A673 (cell line): ENCODE results near the gene WFIKKN1. TPM values are rescaled to one million over a fixed set of nuclear protein-coding genes. Genes with fewer than 3 reads are reported as not detected.

Experiments
- BruUV-seq: library from RNA; stranded (reverse); fragments of 400-500 nt; replicated peaks from 2 replicates; lab custom pipeline; 2021; lab: Mats Ljungman, UMichigan
- CTCF ChIA-PET: fragments of 300-600 bp; sonication (Branson Sonifier 250); formaldehyde crosslinking; loops from one replicate; lab custom pipeline; 2022; ENCODE audit warnings: antibody characterized with exemption; lab: Charles Lee
- POLR2A ChIA-PET: fragments of 300-600 bp; sonication (Branson Sonifier 250); formaldehyde crosslinking; loops from one replicate; lab custom pipeline; 2022; ENCODE audit warnings: antibody characterized with exemption; ENCODE audit not compliant: low non-redundant PET; lab: Charles Lee
- DNase-seq: peaks from one replicate; pipeline ENCODE4 v3.0.0-alpha.2; 2015; ENCODE audit warnings: low spot score
- H3K27ac ChIP-seq: fragments of 200-600 bp; sonication (generic); 2 replicates; pipeline ENCODE4 v1.5.1; 2016; ENCODE audit warnings: mixed run types, low read depth, mild to moderate bottlenecking, mixed read lengths, antibody characterized with exemption, low read length; ENCODE audit not compliant: poor library complexity, severe bottlenecking
- H3K27me3 ChIP-seq: fragments of 200-600 bp; sonication (generic); replicated peaks from 2 replicates; pipeline ENCODE4 v1.6.1; 2017; ENCODE audit warnings: mixed run types, low read depth, mild to moderate bottlenecking, mixed read lengths, antibody characterized with exemption, low read length; ENCODE audit not compliant: insufficient read depth, poor library complexity
- H3K36me3 ChIP-seq: fragments of 200-600 bp; sonication (generic); 2 replicates; pipeline ENCODE4 v1.6.1; 2016; ENCODE audit warnings: mixed run types, mild to moderate bottlenecking, mixed read lengths, antibody characterized with exemption, low read length; ENCODE audit not compliant: insufficient read depth, poor library complexity, severe bottlenecking
- H3K4me1 ChIP-seq: fragments of 200-600 bp; sonication (generic); 2 replicates; pipeline ENCODE4 v1.6.1; 2017; ENCODE audit warnings: mixed run types, mild to moderate bottlenecking, mixed read lengths, antibody characterized with exemption, low read length; ENCODE audit not compliant: insufficient read depth, poor library complexity, severe bottlenecking
- H3K4me3 ChIP-seq: fragments of 200-600 bp; sonication (generic); 2 replicates; pipeline ENCODE4 v1.5.1; 2016; ENCODE audit warnings: low read depth, mixed run types, mild to moderate bottlenecking, mixed read lengths, low read length; ENCODE audit not compliant: poor library complexity, severe bottlenecking
- H3K9me3 ChIP-seq: fragments of 200-600 bp; sonication (generic); 2 replicates; pipeline ENCODE4 v1.6.1; 2016; ENCODE audit warnings: mixed run types, low read depth, mild to moderate bottlenecking, mixed read lengths, antibody characterized with exemption, low read length; ENCODE audit not compliant: poor library complexity, severe bottlenecking
- EZH2 ChIP-seq: fragments of 200-600 bp; sonication (generic); IDR thresholded peaks from 2 replicates; pipeline ENCODE4 v1.6.1; 2017; ENCODE audit warnings: borderline replicate concordance, low read depth, mild to moderate bottlenecking, mixed read lengths, antibody characterized with exemption, low read length; ENCODE audit not compliant: poor library complexity, severe bottlenecking
- intact Hi-C: fragments of 100-400 bp; cut with micrococcal nuclease; formaldehyde crosslinking; loops from one replicate; pipeline ENCODE4 v1.10.0; 2022; ENCODE audit not compliant: unreplicated experiment
- total RNA-seq: library from RNA; stranded (reverse); gene quantifications from 2 replicates; pipeline ENCODE4 v1.2.3, GENCODE V29; 2021
- TF ChIP-seq, protein P1 (sequence below): fragments of 300-800, 200-600 bp; sonication (generic); conservative IDR thresholded peaks from 2 replicates; pipeline ENCODE4 v1.5.1; 2017; ENCODE audit warnings: low read depth, mild to moderate bottlenecking, antibody characterized with exemption, low read length, moderate library complexity, mixed read lengths

WFIKKN1 gene
- total RNA-seq, 1 experiment from 2014 or later: 1.7 TPM

DNA sequence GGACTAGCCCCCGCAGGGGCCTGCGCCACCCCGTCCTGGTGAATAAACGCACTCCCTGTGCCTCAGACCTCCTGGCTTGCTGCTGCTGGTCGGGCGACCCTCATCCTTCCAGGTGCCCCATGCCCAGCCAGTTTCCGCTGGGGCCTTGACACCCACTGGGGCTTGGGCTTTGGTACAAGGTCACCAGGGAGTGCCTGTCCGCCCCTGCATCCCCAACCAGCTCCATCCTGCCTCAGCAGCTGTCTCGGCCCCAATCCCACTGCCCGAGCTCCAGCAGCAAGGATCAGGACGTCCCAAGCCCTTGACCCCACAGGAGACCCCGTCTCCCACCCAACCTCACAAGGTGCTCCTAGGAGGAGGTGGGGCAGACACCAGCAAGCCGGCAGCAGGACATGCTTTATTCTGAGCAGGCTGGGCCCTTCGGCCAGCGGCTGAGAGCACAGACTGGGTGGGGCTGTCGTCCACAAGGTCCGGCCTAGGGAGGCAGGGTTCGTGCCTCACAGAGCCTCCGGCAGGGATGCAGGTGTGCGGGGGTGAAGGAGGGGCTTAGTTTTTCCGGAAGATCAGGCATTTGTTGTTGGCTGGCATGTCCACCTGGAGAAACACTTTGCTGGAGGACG is 3.4 kb downstream of the WFIKKN1 start:
- Histone ChIP-seq H3K4me3 (no peak overlapping the region), H3K4me1 (no peaks in the 10 kb centered on the region), H3K36me3 (no peaks in the 10 kb centered on the region), H3K27me3 (no peaks in the 10 kb centered on the region), H3K9me3 (no peaks in the 10 kb centered on the region), H3K27ac (no peak overlapping the region)
- DNase-seq: no peak
- no TSS peak for BruUV-seq
- TF ChIP-seq EZH2: no peak
- TF ChIP-seq, protein P1, sequence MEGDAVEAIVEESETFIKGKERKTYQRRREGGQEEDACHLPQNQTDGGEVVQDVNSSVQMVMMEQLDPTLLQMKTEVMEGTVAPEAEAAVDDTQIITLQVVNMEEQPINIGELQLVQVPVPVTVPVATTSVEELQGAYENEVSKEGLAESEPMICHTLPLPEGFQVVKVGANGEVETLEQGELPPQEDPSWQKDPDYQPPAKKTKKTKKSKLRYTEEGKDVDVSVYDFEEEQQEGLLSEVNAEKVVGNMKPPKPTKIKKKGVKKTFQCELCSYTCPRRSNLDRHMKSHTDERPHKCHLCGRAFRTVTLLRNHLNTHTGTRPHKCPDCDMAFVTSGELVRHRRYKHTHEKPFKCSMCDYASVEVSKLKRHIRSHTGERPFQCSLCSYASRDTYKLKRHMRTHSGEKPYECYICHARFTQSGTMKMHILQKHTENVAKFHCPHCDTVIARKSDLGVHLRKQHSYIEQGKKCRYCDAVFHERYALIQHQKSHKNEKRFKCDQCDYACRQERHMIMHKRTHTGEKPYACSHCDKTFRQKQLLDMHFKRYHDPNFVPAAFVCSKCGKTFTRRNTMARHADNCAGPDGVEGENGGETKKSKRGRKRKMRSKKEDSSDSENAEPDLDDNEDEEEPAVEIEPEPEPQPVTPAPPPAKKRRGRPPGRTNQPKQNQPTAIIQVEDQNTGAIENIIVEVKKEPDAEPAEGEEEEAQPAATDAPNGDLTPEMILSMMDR: no peak
- intact Hi-C loops: no loop called here
- ChIA-PET CTCF (no interaction called here), POLR2A (no interaction called here)

DNA sequence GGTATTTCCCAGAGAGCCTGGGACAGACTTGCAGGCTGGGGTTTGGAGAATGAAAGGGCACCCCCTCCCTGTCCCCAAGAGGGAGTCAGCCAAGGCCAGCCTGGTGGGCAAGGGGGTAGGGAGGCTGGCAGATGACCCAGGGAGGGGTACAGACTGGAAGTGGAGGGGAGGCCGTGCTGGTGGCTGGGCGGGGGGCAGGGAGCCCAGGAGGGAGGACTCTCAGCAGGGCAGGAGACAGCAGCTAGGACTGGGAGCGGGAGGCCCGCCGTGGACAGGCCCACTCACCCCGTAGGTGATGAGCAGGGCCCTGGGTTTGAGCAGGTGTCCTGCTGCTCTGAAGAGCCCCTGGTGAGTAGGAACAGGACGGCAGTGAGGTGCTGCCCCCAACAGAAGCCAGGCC is 4.2 kb downstream of the WFIKKN1 start:
- ChIA-PET POLR2A (no interaction called here), CTCF (no interaction called here)
- intact Hi-C loops: loop anchor here (5.0 kb wide), 1 partner anchor 48 kb away; no protein-coding TSS in a partner anchor

DNA sequence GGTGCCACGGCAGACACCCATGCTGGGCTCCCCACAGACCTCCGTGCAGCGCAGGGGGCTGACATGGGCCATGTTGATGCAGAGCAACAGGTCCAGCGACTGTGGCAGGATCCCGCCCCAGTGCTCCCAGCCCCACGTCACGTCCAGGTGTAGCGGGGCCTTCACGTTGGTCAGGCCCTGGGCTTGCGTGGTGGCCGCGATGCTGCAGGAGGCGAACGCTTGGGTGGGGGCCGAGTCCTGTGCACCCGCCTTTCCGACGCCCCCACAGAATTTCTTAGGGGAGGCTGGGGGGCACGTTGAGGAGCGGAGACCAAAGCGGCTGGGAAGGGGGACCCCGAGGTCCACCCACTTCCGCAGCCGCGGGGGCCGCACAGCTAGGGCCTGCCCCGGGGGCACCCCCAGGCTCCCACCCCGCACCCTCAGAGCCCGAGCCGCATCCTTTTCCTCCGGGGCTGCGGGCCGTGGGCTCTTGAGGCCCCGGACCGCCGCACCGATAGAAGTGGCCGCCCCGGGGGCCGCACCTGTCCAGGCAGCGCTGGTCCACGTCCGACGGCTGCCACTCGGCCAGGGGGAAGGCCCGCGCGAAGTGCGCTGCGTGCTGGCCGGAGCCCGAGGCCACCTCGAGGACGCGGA is 4.9 kb downstream of the WFIKKN1 start:
- Histone ChIP-seq H3K27ac (peak overlapping the region; percentile 94), H3K4me3 (peak overlapping the region; percentile 95), H3K9me3 (no peaks in the 10 kb centered on the region), H3K4me1 (no peaks in the 10 kb centered on the region), H3K36me3 (no peaks in the 10 kb centered on the region), H3K27me3 (no peaks in the 10 kb centered on the region)
- intact Hi-C loops: loop anchor here (5.0 kb wide), 1 partner anchor 48 kb away; no protein-coding TSS in a partner anchor
- CTCF ChIA-PET: no interaction called here
- TF ChIP-seq EZH2: no peak
- TF ChIP-seq, protein P1: no peak
- POLR2A ChIA-PET: no interaction called here
- no peak for DNase-seq
- no TSS peak for BruUV-seq

More for the DNA sequence above, 4.2 kb downstream of the WFIKKN1 start:
- Histone ChIP-seq H3K4me1 (no peaks in the 10 kb centered on the region), H3K9me3 (no peaks in the 10 kb centered on the region), H3K27ac (peak overlapping the region; percentile 94), H3K36me3 (no peaks in the 10 kb centered on the region), H3K27me3 (no peaks in the 10 kb centered on the region), H3K4me3 (peak overlapping the region; percentile 95)
- no peak for TF ChIP-seq EZH2
- TF ChIP-seq, protein P1: no peak
- BruUV-seq: no TSS peak
- no peak for DNase-seq
